ENCODE data around the gene HSPB1. TPM values are rescaled to one million over a fixed set of nuclear protein-coding genes. Genes with fewer than 3 reads are reported as not detected.

The HSPB1 gene
- 1,000 to 10,000 TPM; 1,016 to 1,211 (median 1,126) TPM for total RNA-seq (2021; fragmentation: NEBNext Ultra II Directional; extraction: Animal tissue kit (Norgen Biotek cat#: 25700))
- long read RNA-seq, transcript HSPB1-203 (2 exons, 1,455 nt), result minor isoform, 45 of 1,326 reads
- long read RNA-seq, transcript HSPB1-201 (3 exons, 909 nt), result major isoform, 1,267 of 1,326 reads
- long read RNA-seq, partial matches to known transcripts, result 3 of 1,326 reads
- long read RNA-seq, other reads (novel, unspliced or antisense), result 11 of 1,326 reads

DNA sequence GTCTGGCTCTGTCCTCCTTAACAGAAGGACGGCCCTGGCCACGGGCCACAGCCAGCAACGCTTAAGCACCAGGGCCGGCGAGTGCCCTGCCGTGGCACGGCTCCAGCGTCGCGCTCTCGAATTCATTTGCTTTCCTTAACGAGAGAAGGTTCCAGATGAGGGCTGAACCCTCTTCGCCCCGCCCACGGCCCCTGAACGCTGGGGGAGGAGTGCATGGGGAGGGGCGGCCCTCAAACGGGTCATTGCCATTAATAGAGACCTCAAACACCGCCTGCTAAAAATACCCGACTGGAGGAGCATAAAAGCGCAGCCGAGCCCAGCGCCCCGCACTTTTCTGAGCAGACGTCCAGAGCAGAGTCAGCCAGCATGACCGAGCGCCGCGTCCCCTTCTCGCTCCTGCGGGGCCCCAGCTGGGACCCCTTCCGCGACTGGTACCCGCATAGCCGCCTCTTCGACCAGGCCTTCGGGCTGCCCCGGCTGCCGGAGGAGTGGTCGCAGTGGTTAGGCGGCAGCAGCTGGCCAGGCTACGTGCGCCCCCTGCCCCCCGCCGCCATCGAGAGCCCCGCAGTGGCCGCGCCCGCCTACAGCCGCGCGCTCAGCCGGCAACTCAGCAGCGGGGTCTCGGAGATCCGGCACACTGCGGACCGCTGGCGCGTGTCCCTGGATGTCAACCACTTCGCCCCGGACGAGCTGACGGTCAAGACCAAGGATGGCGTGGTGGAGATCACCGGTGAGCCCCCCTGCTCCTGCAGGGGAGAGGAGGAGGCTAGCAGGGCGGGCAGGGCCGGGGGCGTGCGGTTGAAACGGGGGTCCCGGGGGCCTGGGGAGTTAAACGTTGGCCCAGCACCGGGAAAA, at the start of gene HSPB1:
Gene HSPB1, plus strand, starts transcription at position 327 of the 855 bp plus-strand sequence. Its CDS starts 40 bp downstream, at position 367.
- H3K27me3 Mint-ChIP-seq (ENCODE audit: insufficient read depth), result peaks cover 9% of the 10 kb centered on the region
- H3K36me3 Mint-ChIP-seq (ENCODE audit: low read depth), result peaks cover 15% of the 10 kb centered on the region
- H3K9me3 Mint-ChIP-seq, result no peaks in the 10 kb centered on the region
- DNase-seq, result peak; percentile 86
- TF ChIP-seq, protein P1, sequence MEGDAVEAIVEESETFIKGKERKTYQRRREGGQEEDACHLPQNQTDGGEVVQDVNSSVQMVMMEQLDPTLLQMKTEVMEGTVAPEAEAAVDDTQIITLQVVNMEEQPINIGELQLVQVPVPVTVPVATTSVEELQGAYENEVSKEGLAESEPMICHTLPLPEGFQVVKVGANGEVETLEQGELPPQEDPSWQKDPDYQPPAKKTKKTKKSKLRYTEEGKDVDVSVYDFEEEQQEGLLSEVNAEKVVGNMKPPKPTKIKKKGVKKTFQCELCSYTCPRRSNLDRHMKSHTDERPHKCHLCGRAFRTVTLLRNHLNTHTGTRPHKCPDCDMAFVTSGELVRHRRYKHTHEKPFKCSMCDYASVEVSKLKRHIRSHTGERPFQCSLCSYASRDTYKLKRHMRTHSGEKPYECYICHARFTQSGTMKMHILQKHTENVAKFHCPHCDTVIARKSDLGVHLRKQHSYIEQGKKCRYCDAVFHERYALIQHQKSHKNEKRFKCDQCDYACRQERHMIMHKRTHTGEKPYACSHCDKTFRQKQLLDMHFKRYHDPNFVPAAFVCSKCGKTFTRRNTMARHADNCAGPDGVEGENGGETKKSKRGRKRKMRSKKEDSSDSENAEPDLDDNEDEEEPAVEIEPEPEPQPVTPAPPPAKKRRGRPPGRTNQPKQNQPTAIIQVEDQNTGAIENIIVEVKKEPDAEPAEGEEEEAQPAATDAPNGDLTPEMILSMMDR (IDR thresholded peaks at IDR 0.05), result peak; percentile 27; the same call in 1 of the 2 replicates
- peak within 1 kb of the TSS; percentile 91 for H3K4me3 Mint-ChIP-seq
- peak within 1 kb of the TSS; percentile 80 for H3K27ac Mint-ChIP-seq
- H3K4me1 Mint-ChIP-seq (ENCODE audit: low read depth), result peaks cover 34% of the 10 kb centered on the region

DNA sequence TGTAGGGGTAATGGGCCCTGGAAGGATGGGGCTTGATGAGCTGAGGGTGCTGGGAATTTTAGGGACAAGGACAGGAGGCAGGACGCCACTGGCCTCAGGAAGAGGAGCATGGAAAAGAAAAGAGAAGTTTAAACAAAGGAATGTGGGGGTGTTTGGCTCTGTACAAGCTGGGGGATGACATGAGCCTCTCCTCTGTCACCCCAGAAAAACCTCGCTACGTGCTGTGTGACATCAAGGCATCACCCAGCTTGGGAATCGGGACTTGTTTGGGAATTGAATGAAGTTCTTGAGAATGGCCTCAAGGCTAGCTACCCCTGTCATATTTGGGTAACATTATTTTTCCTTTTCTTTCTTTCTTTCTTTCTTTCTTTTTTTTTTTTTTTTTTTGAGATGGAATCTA, 47.7 kb upstream of the HSPB1 start:
- Mint-ChIP-seq H3K4me3 (no peak overlapping the region), H3K27ac (no peak overlapping the region), H3K4me1 (ENCODE audit: low read depth) (peaks cover 8% of the 10 kb centered on the region; the same call in 1 of the 2 replicates), H3K27me3 (ENCODE audit: insufficient read depth) (peaks cover 19% of the 10 kb centered on the region), H3K36me3 (ENCODE audit: low read depth) (no peaks in the 10 kb centered on the region), H3K9me3 (no peaks in the 10 kb centered on the region)
- TF ChIP-seq, protein P1 (IDR thresholded peaks at IDR 0.05), result no peak
- no peak for DNase-seq

DNA sequence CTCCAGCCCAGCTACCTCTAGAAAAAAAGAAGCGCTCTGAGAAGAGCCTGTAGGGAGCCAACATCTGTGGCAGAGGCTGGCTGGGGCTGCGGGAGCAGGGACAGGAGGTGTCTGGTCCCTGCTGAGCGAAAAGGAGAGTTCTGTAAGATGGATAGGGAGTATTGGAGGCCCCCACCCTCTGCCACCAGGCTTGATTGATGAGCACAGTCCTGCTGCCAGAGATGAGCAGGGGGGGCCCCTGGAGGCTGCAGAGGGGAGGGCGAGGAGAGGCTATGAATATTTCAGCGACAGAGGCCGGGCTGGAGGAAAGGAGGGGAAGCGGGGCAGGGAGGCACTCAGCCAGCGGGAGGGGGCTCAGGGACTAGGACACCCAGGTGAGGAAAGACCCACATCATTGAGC, 44.5 kb upstream of the HSPB1 start:
- Mint-ChIP-seq H3K27me3 (ENCODE audit: insufficient read depth) (peaks cover 15% of the 10 kb centered on the region), H3K9me3 (no peaks in the 10 kb centered on the region), H3K36me3 (ENCODE audit: low read depth) (no peaks in the 10 kb centered on the region), H3K4me1 (ENCODE audit: low read depth) (no peaks in the 10 kb centered on the region), H3K4me3 (no peak overlapping the region), H3K27ac (no peak overlapping the region)
- no peak for DNase-seq
- TF ChIP-seq, protein P1 (IDR thresholded peaks at IDR 0.05), result no peak

DNA sequence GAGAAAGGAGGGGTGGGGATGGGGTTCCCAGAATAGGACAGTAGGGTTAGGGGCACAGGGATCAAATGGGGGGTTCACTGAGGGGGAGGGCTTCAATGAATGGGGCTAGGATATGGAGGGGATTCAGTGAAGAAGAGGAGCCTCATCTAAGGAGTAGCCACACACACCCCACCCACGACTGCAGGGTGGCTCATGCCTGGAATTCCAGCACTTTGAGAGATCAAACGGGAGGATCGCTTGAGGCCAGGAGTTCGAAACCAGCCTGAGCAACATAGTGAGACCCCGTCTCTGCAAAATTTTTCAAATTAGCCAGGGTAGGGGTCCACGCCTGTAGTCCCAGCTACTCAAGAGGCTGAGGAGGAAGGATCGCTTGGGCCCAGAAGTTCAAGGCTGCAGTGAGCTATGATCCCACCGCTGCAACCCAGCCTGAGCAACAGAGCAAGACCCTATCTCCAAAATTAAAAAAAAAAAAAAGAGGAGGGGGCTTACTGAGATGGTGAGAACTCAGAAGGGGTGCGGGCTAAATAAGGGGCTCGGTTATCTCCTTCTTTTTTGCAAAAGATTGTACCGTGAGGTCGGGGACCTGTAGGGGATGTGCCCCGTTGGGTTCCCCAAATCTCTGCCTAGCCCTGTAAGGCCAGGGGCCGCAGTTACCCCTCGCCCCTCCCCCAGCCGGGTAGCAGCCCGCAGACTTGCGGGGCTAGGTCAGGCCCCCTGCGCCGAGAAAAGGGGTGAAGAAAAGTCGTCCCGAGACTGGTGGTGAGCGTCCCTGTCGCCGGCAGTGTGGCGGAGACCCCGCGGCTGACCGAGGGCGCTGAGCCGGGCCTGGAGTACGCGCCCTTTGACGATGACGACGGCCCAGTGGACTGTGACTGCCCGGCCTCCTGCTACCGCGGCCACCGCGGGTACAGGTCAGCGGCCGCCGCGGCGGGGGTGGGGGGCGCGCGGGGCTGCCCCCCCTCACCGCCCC, 43.1 kb upstream of the HSPB1 start:
- H3K9me3 Mint-ChIP-seq, result no peaks in the 10 kb centered on the region
- no peak overlapping the region for H3K27ac Mint-ChIP-seq
- peaks cover 10% of the 10 kb centered on the region for H3K27me3 Mint-ChIP-seq (ENCODE audit: insufficient read depth)
- no peak overlapping the region for H3K4me3 Mint-ChIP-seq
- H3K36me3 Mint-ChIP-seq (ENCODE audit: low read depth), result no peaks in the 10 kb centered on the region
- TF ChIP-seq, protein P1 (IDR thresholded peaks at IDR 0.05), result no peak
- H3K4me1 Mint-ChIP-seq (ENCODE audit: low read depth), result no peaks in the 10 kb centered on the region
- DNase-seq, result no peak

DNA sequence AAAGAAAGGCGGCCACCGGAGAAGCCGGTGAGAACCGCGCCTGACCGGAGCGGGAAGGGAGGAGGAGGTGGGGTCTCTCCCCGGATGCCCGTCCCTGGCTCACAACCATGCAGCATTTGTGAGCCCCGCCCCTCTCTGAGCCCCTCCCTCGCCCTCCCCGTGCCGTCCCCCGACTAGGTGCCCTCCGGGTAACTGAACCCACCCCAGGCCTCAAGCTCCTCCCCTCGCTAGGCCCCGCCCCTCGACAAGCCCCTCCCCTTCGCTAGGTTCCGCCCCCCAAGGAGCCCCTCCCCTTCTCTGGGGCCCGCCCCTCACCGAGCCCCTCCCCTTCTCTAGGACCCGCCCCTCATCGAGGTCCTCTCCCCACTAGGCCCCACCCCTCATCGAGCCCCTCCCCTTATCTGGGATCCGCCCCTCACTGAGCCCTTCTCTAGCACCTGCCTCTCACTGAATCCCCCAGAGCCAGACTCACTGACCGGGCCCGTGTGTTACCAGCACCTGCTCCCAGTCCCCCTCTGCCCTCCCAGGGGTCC, 42.2 kb upstream of the HSPB1 start:
- no peak for DNase-seq
- Mint-ChIP-seq H3K27ac (no peak overlapping the region), H3K36me3 (ENCODE audit: low read depth) (no peaks in the 10 kb centered on the region), H3K27me3 (ENCODE audit: insufficient read depth) (peaks cover 10% of the 10 kb centered on the region), H3K9me3 (no peaks in the 10 kb centered on the region), H3K4me3 (no peak overlapping the region), H3K4me1 (ENCODE audit: low read depth) (no peaks in the 10 kb centered on the region)
- TF ChIP-seq, protein P1 (IDR thresholded peaks at IDR 0.05), result no peak

All from HFFc6 (cell line).